HepG2 (cell line): ENCODE data around the gene KDM8. TPM values are rescaled to one million over a fixed set of nuclear protein-coding genes. Genes with fewer than 3 reads are reported as not detected.

Experiments used
- ATAC-seq: fragments of 200-7000 bp; cut with Tn5 transposase; 3 replicates; pipeline ENCODE4 v1.9.1; 2020; ENCODE audit warnings: mild to moderate bottlenecking, moderate library complexity
- BruUV-seq: library from RNA; stranded (reverse); fragments of 400-500 nt; replicated peaks from 2 replicates; lab custom pipeline; 2021; lab: Mats Ljungman, UMichigan
- CTCF ChIA-PET: fragments of 300-600 bp; formaldehyde crosslinking; extraction: SDS; loops from one replicate; lab custom pipeline; 2021; ENCODE audit warnings: low total read pairs, inconsistent platforms, low intra/inter-chr PET ratio; lab: Yijun Ruan, JAX
- POLR2A ChIA-PET: fragments of 350-600 bp; sonication (Branson Sonifier 250); formaldehyde crosslinking; loops from one replicate; lab custom pipeline; 2020; ENCODE audit warnings: antibody characterized with exemption, inconsistent platforms; lab: Yijun Ruan, JAX
- DNase-seq: peaks from one replicate; pipeline ENCODE4 v3.0.0-alpha.2; 2015; ENCODE audit warnings: low spot score
- FAIRE-seq: peaks from 3 replicates; lab custom pipeline; 2011; peaks lifted over from hg19 to GRCh38; lab: Jason Lieb, UNC
- H2AFZ ChIP-seq: one replicate; pipeline ENCODE4 v1.6.1; 2011; ENCODE audit warnings: low read length, inconsistent platforms
- H3K27ac ChIP-seq: fragments of 300-600 bp; 3 replicates; pipeline ENCODE4 v1.8.0; 2011; ENCODE audit warnings: mixed run types, mild to moderate bottlenecking, mixed read lengths, low read length, inconsistent platforms; ENCODE audit not compliant: insufficient read depth; ENCODE audit errors: extremely low read length
- H3K27me3 ChIP-seq, 2 experiments: fragments of 200-600 bp in 1 of 2; 2 replicates in 1 of 2; 3 replicates in 1 of 2; pipeline versions ENCODE4 v1.6.0 to v1.8.0; 2011; ENCODE audit warnings: low read length in 2 of 2, mild to moderate bottlenecking in 2 of 2, moderate library complexity in 2 of 2, inconsistent platforms in 1 of 2; ENCODE audit not compliant: insufficient read depth in 2 of 2, control insufficient read depth in 1 of 2
- H3K36me3 ChIP-seq, 2 experiments: fragments of 200-600 bp in 1 of 2; replicated peaks in 1 of 2; 2 replicates in 1 of 2; 3 replicates in 1 of 2; pipeline versions ENCODE4 v1.5.1 to v1.8.0; 2011; ENCODE audit warnings: low read length in 2 of 2, inconsistent platforms in 1 of 2; ENCODE audit not compliant: insufficient read depth in 2 of 2, control insufficient read depth in 1 of 2
- H3K4me1 ChIP-seq: 2 replicates; pipeline ENCODE4 v1.5.1; 2012; ENCODE audit warnings: low read length, inconsistent platforms; ENCODE audit not compliant: insufficient read depth
- H3K4me2 ChIP-seq: 2 replicates; pipeline ENCODE4 v1.6.0; 2011; ENCODE audit warnings: low read depth, low read length, inconsistent platforms
- H3K4me3 ChIP-seq, 3 experiments: fragments of 200-600 bp in 1 of 3; sonication (generic), shearing (Covaris generic) in 1 of 3; replicated peaks in 1 of 3; 2 replicates each; pipeline ENCODE4 v1.5.1; 2011 to 2016; ENCODE audit warnings: low read length in 3 of 3, inconsistent platforms in 2 of 3, low read depth in 2 of 3, mild to moderate bottlenecking in 2 of 3, control low read depth in 1 of 3, mixed read lengths in 1 of 3; ENCODE audit not compliant: insufficient read depth in 1 of 3
- H3K79me2 ChIP-seq: one replicate; pipeline ENCODE4 v1.6.1; 2011; ENCODE audit warnings: low read length, inconsistent platforms; ENCODE audit not compliant: insufficient read depth
- H3K9ac ChIP-seq: 2 replicates; pipeline ENCODE4 v1.6.0; 2011; ENCODE audit warnings: mild to moderate bottlenecking, low read depth, low read length, inconsistent platforms; ENCODE audit not compliant: insufficient read depth
- H3K9me3 ChIP-seq: 2 replicates; pipeline ENCODE4 v1.5.1; 2012; ENCODE audit warnings: mild to moderate bottlenecking, low read length
- H4K20me1 ChIP-seq: 2 replicates; pipeline ENCODE4 v1.6.0; 2011; ENCODE audit warnings: inconsistent platforms, mild to moderate bottlenecking, low read length, moderate library complexity; ENCODE audit not compliant: insufficient read depth
- ATRX ChIP-seq: sonication (generic); formaldehyde crosslinking; IDR thresholded peaks from 2 replicates; pipeline ENCODE4 v1.4.0; 2020; ENCODE audit warnings: missing genetic modification reagents, borderline replicate concordance
- CC2D1A ChIP-seq: sonication (generic); formaldehyde crosslinking; IDR thresholded peaks from 2 replicates; pipeline ENCODE4 v1.8.1; 2023; ENCODE audit warnings: mild to moderate bottlenecking, missing genetic modification reagents
- CHD2 ChIP-seq: IDR thresholded peaks from 2 replicates; pipeline ENCODE4 v1.6.1; 2011; ENCODE audit warnings: low read depth, low read length, improper control_type of control experiment
- FOSL2 ChIP-seq: sonication (generic); formaldehyde crosslinking; IDR thresholded peaks from 2 replicates; pipeline ENCODE4 v1.4.0; 2020; ENCODE audit warnings: missing genetic modification reagents
- SIN3B ChIP-seq: fragments of 150-350 bp; IDR thresholded peaks from 2 replicates; pipeline ENCODE4 v1.6.1; 2014; ENCODE audit warnings: low read length
- U2AF1 ChIP-seq: fragments of 200-400 bp; formaldehyde crosslinking; optimal IDR thresholded peaks from 2 replicates; pipeline ENCODE3; 2017; ENCODE audit warnings: mild to moderate bottlenecking, low read depth, low read length
- ZBTB1 ChIP-seq: sonication (generic); formaldehyde crosslinking; IDR thresholded peaks from 2 replicates; pipeline ENCODE4 v1.4.0; 2020; ENCODE audit warnings: missing genetic modification reagents, borderline replicate concordance
- ZNF792 ChIP-seq: IDR thresholded peaks from 2 replicates; pipeline ENCODE4 v1.6.1; 2016
- ZNF879 ChIP-seq: sonication (generic); formaldehyde crosslinking; IDR thresholded peaks from 2 replicates; pipeline ENCODE4 v1.8.1; 2023; ENCODE audit warnings: missing genetic modification reagents
- WGBS: methylation state at CpG from one replicate; pipeline ENCODE4 v1.1.6; 2017; ENCODE audit warnings: low lambda C conversion rate; 5-methylcytosine and 5-hydroxymethylcytosine counted together
- in situ Hi-C: cut with HindIII; loops from 2 replicates; pipeline ENCODE4 v1.10.0; 2017; ENCODE audit warnings: low pct_unique_long_range_greater_than_20kb; ENCODE audit not compliant: extremely low pct_ligation_motif_present
- intact Hi-C: fragments of 100-400 bp; cut with micrococcal nuclease; formaldehyde crosslinking; loops from one replicate; pipeline ENCODE4 v1.10.0; 2022; ENCODE audit not compliant: unreplicated experiment
- polyA plus RNA-seq, 8 experiments: library from polyadenylated mRNA; depleted of rRNA in 3 of 8; stranded (reverse) in 7 of 8; unstranded in 1 of 8; fragments of >200 nt; fragmentation: Illumina TruSeq in 4 of 8; extraction: Trizol in 4 of 8; gene quantifications; 2 replicates each; pipeline versions ENCODE4 v1.2.1 to v1.2.3, GENCODE V29; 2011 to 2016; ENCODE audit warnings: low read depth in 4 of 8, missing spikeins in 1 of 8, mixed read lengths in 1 of 8; ENCODE audit not compliant: insufficient read depth in 1 of 8
- total RNA-seq, 5 experiments: library from RNA; depleted of rRNA; stranded (reverse); fragments of >200 nt; fragmentation: Illumina TruSeq; extraction: Trizol; gene quantifications; 2 replicates each; pipeline ENCODE4 v1.2.3, GENCODE V29; 2016; ENCODE audit warnings: low read depth in 1 of 5
- TF ChIP-seq, protein P1 (sequence below): sonication (generic); formaldehyde crosslinking; conservative IDR thresholded peaks from 2 replicates; pipeline ENCODE4 v1.4.0; 2020; ENCODE audit warnings: missing genetic modification reagents
- TF ChIP-seq, protein P2 (sequence below): sonication (generic); formaldehyde crosslinking; IDR thresholded peaks from 2 replicates; pipeline ENCODE4 v1.8.0; 2022; ENCODE audit warnings: missing genetic modification reagents, mild to moderate bottlenecking, inconsistent platforms, borderline replicate concordance
- TF ChIP-seq, protein P3 (sequence below): sonication (generic); formaldehyde crosslinking; IDR thresholded peaks from 2 replicates; pipeline ENCODE4 v1.4.0; 2020; ENCODE audit warnings: missing genetic modification reagents

KDM8 gene
- total and polyA plus RNA-seq, 2 of the 13 experiments (the other 11 are each of a cell fraction or from before 2014, with no cell fraction given) = 3.3 to 8.6 TPM

DNA sequence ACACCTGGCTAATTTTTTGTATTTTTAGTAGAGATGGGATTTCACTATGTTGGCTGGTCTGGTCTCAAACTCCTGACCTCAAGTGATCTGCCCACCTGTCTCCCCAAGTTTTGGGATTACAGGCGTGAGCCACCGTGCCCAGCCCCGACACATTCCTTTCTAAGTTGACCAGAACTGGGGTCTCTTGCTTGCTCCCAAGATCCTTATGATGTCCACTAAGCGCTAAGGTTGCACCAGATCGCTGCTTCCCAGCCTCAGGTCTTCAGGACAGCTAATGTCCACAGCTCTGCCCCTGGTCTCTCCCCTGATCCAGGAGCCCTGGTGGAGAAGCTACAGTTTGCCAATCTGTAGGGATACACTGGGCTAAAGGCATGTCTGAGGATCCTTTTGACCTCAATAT lies 35.7 kb downstream of the KDM8 start:
- Histone ChIP-seq H3K36me3 (peaks cover 3 to 14% of the 10 kb centered on the region in 2 experiments), H3K9ac (no peak overlapping the region), H2AFZ (no peak overlapping the region), H4K20me1 (no peaks in the 10 kb centered on the region), H3K4me1 (peaks cover 18% of the 10 kb centered on the region), H3K4me2 (no peak overlapping the region), H3K79me2 (peaks cover 4% of the 10 kb centered on the region), H3K4me3 (no peak overlapping the region), H3K27me3 (no peaks in the 10 kb centered on the region), H3K9me3 (no peaks in the 10 kb centered on the region), H3K27ac (no peak overlapping the region)
- no peak for TF ChIP-seq CHD2
- no peak for TF ChIP-seq U2AF1
- no peak for TF ChIP-seq SIN3B
- TF ChIP-seq, protein P1, sequence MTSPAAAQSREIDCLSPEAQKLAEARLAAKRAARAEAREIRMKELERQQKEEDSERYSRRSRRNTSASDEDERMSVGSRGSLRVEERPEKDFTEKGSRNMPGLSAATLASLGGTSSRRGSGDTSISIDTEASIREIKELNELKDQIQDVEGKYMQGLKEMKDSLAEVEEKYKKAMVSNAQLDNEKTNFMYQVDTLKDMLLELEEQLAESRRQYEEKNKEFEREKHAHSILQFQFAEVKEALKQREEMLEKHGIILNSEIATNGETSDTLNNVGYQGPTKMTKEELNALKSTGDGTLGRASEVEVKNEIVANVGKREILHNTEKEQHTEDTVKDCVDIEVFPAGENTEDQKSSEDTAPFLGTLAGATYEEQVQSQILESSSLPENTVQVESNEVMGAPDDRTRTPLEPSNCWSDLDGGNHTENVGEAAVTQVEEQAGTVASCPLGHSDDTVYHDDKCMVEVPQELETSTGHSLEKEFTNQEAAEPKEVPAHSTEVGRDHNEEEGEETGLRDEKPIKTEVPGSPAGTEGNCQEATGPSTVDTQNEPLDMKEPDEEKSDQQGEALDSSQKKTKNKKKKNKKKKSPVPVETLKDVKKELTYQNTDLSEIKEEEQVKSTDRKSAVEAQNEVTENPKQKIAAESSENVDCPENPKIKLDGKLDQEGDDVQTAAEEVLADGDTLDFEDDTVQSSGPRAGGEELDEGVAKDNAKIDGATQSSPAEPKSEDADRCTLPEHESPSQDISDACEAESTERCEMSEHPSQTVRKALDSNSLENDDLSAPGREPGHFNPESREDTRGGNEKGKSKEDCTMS (CRISPR knock-in tag) = no peak
- TF ChIP-seq ZNF879 (CRISPR knock-in tag) = no peak
- TF ChIP-seq, protein P2, sequence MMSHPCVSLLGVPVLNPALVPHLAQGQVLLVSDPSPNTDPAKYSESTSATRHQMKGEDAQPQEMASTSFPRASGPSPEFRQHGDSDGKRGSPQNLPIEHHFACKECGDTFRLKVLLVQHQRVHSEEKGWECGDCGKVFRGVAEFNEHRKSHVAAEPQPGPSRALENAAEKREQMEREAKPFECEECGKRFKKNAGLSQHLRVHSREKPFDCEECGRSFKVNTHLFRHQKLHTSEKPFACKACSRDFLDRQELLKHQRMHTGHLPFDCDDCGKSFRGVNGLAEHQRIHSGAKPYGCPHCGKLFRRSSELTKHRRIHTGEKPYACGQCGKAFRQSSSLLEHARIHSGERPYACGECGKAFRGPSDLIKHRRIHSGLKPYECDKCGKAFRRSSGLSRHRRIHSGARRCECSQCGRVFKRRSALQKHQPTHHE (CRISPR knock-in tag) = no peak
- TF ChIP-seq, protein P3, sequence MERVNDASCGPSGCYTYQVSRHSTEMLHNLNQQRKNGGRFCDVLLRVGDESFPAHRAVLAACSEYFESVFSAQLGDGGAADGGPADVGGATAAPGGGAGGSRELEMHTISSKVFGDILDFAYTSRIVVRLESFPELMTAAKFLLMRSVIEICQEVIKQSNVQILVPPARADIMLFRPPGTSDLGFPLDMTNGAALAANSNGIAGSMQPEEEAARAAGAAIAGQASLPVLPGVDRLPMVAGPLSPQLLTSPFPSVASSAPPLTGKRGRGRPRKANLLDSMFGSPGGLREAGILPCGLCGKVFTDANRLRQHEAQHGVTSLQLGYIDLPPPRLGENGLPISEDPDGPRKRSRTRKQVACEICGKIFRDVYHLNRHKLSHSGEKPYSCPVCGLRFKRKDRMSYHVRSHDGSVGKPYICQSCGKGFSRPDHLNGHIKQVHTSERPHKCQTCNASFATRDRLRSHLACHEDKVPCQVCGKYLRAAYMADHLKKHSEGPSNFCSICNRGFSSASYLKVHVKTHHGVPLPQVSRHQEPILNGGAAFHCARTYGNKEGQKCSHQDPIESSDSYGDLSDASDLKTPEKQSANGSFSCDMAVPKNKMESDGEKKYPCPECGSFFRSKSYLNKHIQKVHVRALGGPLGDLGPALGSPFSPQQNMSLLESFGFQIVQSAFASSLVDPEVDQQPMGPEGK = no peak
- TF ChIP-seq ZBTB1 (CRISPR knock-in tag) = no peak
- TF ChIP-seq CC2D1A = no peak
- no peak for TF ChIP-seq ZNF792
- no peak for TF ChIP-seq ATRX (CRISPR knock-in tag)
- TF ChIP-seq FOSL2 (CRISPR knock-in tag) = no peak
- CTCF ChIA-PET = interaction anchor here (0.9 kb wide), 1 partner anchor 130 kb away, joined by 3 read pairs; no protein-coding TSS in a partner anchor
- intact Hi-C loops = no loop called here
- BruUV-seq = no TSS peak
- 95% methylated on average over 5 of the region's 5 CpGs for WGBS
- POLR2A ChIA-PET = interaction anchor here (1.1 kb wide), 1 partner anchor 35 kb away, joined by 3 read pairs; no protein-coding TSS in a partner anchor
- DNase-seq (no peak), ATAC-seq (no peak), FAIRE-seq (no peak)
- in situ Hi-C loops = no loop called here
